ENCODE results near the gene FAAP20.

GRCh38 chr1:2151252-2151651 is 43.3 kb downstream of the FAAP20 start:
- TF ChIP-seq CTCF (tag by site-specific recombination; IDR thresholded peaks at IDR 0.05): no peak
- no peak for TF ChIP-seq PBX3 (CRISPR knock-in tag; IDR thresholded peaks at IDR 0.05)
- TF ChIP-seq, protein P1, sequence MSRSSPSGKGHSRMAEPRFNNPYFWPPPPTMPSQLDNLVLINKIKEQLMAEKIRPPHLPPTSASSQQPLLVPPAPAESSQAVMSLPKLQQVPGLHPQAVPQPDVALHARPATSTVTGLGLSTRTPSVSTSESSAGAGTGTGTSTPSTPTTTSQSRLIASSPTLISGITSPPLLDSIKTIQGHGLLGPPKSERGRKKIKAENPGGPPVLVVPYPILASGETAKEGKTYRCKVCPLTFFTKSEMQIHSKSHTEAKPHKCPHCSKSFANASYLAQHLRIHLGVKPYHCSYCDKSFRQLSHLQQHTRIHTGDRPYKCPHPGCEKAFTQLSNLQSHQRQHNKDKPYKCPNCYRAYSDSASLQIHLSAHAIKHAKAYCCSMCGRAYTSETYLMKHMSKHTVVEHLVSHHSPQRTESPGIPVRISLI (tag by site-specific recombination; IDR thresholded peaks at IDR 0.05): no peak
- TF ChIP-seq ZNF292 (tag by site-specific recombination; IDR thresholded peaks at IDR 0.05; ENCODE audit: borderline replicate concordance, low read depth): no peak
- no peak for TF ChIP-seq ZNF146 (tag by site-specific recombination; IDR thresholded peaks at IDR 0.05)
- TF ChIP-seq KLF9 (tag by site-specific recombination; IDR thresholded peaks at IDR 0.05; ENCODE audit: low read depth): no peak
- TF ChIP-seq, protein P2, sequence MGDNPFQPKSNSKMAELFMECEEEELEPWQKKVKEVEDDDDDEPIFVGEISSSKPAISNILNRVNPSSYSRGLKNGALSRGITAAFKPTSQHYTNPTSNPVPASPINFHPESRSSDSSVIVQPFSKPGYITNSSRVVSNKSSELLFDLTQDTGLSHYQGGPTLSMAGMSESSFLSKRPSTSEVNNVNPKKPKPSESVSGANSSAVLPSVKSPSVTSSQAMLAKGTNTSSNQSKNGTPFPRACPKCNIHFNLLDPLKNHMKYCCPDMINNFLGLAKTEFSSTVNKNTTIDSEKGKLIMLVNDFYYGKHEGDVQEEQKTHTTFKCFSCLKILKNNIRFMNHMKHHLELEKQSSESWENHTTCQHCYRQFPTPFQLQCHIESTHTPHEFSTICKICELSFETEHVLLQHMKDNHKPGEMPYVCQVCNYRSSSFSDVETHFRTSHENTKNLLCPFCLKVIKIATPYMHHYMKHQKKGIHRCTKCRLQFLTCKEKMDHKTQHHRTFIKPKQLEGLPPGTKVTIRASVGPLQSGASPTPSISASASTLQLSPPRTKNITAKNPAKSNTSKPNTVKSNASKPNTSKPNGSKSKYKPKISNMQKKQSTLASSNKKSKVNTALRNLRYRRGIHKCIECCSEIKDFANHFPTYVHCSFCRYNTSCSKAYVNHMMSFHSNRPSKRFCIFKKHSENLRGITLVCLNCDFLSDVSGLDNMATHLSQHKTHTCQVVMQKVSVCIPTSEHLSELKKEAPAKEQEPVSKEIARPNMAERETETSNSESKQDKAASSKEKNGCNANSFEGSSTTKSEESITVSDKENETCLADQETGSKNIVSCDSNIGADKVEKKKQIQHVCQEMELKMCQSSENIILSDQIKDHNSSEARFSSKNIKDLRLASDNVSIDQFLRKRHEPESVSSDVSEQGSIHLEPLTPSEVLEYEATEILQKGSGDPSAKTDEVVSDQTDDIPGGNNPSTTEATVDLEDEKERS (tag by site-specific recombination; IDR thresholded peaks at IDR 0.05): no peak
- TF ChIP-seq ZNF585B (tag by site-specific recombination; IDR thresholded peaks at IDR 0.05): no peak
- TF ChIP-seq, protein P3, sequence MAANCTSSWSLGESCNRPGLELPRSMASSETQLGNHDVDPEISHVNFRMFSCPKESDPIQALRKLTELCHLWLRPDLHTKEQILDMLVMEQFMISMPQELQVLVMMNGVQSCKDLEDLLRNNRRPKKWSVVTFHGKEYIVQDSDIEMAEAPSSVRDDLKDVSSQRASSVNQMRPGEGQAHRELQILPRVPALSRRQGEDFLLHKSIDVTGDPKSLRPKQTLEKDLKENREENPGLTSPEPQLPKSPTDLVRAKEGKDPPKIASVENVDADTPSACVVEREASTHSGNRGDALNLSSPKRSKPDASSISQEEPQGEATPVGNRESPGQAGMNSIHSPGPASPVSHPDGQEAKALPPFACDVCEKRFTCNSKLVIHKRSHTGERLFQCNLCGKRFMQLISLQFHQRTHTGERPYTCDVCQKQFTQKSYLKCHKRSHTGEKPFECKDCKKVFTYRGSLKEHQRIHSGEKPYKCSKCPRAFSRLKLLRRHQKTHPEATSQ (tag by site-specific recombination; IDR thresholded peaks at IDR 0.05): no peak
- TF ChIP-seq ZNF391 (tag by site-specific recombination; IDR thresholded peaks at IDR 0.05; ENCODE audit: borderline replicate concordance, low read depth): no peak
- no peak for TF ChIP-seq MEIS1 (CRISPR knock-in tag; IDR thresholded peaks at IDR 0.05; ENCODE audit: borderline replicate concordance)
